ENCODE data around the gene CD8A. TPM values are rescaled to one million over a fixed set of nuclear protein-coding genes. Genes with fewer than 3 reads are reported as not detected.
A peak's percentile ranks its signal among the peaks of the same experiment; 100 is the strongest.

Gene CD8A
- polyA plus RNA-seq, 3 donors: 0.03 to 1.1 (median 0.88) TPM

DNA sequence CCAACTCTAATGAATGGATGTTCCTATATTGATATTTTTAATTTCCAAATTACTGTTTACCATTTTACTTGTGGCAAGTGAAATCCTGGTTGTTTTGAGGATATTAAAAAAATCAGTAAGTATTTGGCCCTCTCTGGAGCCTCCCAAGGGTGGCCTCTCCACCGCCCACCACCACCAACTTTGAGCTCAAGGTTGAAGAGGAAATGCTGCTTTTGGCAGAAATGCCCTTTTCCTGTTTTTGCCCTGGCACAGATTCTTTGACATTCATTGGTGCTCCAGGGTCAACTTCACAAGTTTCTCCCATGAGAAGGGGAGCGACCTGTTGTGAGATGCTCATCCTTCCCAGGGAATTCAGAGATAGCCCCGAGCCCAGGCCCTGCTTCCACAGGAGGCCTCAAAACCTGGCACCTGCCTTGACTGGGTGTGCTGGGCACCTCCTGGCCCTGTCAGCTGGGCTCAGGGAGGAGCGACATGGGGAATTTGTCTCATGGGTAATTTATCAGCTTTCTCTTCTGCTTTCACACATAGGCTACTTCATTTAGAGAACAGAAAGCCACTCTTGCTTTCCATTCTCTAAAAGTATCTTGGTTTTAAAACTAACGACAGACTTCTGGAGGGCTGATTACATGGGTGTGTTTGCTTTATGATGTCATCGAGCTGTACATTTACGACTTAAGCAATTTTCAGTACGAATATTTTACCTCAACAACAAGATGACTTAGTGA, 6.9 kb downstream of the CD8A start:
- Mint-ChIP-seq H3K36me3 (peaks cover 0 to 1% of the 10 kb centered on the region in 2 donors), H3K27ac (peak overlapping the region in 3 of 7 donors; percentile 3 to 72 (median 46)), H3K4me3 (no peak overlapping the region), H3K4me1 (peaks cover 26% of the 10 kb centered on the region), H3K9me3 (peaks cover 0 to 3% (median 0%) of the 10 kb centered on the region in 7 donors), H3K27me3 (ENCODE audit: low read depth in 3 of 3) (peaks cover 19 to 35% (median 25%) of the 10 kb centered on the region in 3 donors)
- Histone ChIP-seq H3K4me2 (replicated peaks; ENCODE audit: extremely low read depth, low read length, poor library complexity, severe bottlenecking) (no peak overlapping the region), H2AFZ (ENCODE audit: insufficient read depth, low read depth, low read length, poor library complexity, severe bottlenecking) (no peak overlapping the region), H3K9ac (ENCODE audit: insufficient read depth, low read length, poor library complexity, severe bottlenecking) (no peak overlapping the region), H3K9me3 (replicated peaks in 1 of 2; ENCODE audit: control insufficient read depth in 1 of 2, insufficient read depth in 1 of 2, low read length in 2 of 2) (peaks cover 0 to 6% of the 10 kb centered on the region in 2 donors), H3K36me3 (replicated peaks in 1 of 2; ENCODE audit: control insufficient read depth in 1 of 2, insufficient read depth in 2 of 2, low read length in 2 of 2) (no peaks in the 10 kb centered on the region), H3K4me3 (replicated peaks in 1 of 3; ENCODE audit: low read depth in 2 of 3, low read length in 3 of 3) (no peak overlapping the region), H3K27me3 (ENCODE audit: control insufficient read depth in 2 of 2, insufficient read depth in 2 of 2, low read length in 2 of 2) (peaks cover 10 to 18% of the 10 kb centered on the region in 2 donors), H3K4me1 (ENCODE audit: control insufficient read depth in 1 of 2, insufficient read depth in 2 of 2, low read length in 2 of 2) (peaks cover 7 to 8% of the 10 kb centered on the region in 2 donors), H3K27ac (ENCODE audit: low read depth in 1 of 2, low read length in 2 of 2) (no peak overlapping the region), H4K20me1 (ENCODE audit: insufficient read depth, low read length) (no peaks in the 10 kb centered on the region), H3K79me2 (ENCODE audit: insufficient read depth, low read length) (no peaks in the 10 kb centered on the region)
- peak in 1 of 3 donors; percentile 10 for DNase-seq
- intact Hi-C loops (cut with micrococcal nuclease): no loop called here
- TF ChIP-seq CTCF (IDR thresholded peaks at IDR 0.05): no peak
- WGBS (ENCODE audit: insufficient coverage): 95% methylated on average over 2 of the region's 8 CpGs

GRCh38 chr2:86782748-86783147, 8.0 kb downstream of the CD8A start:
- H3K4me3 Mint-ChIP-seq: no peak overlapping the region
- Histone ChIP-seq H3K27me3 (ENCODE audit: control insufficient read depth in 2 of 2, insufficient read depth in 2 of 2, low read length in 2 of 2) (peaks cover 0 to 7% of the 10 kb centered on the region in 2 donors), H3K4me2 (replicated peaks; ENCODE audit: extremely low read depth, low read length, poor library complexity, severe bottlenecking) (no peak overlapping the region), H3K4me1 (ENCODE audit: control insufficient read depth in 1 of 2, insufficient read depth in 2 of 2, low read length in 2 of 2) (peaks cover 7% of the 10 kb centered on the region in 2 donors), H2AFZ (ENCODE audit: insufficient read depth, low read depth, low read length, poor library complexity, severe bottlenecking) (no peak overlapping the region), H3K36me3 (replicated peaks in 1 of 2; ENCODE audit: control insufficient read depth in 1 of 2, insufficient read depth in 2 of 2, low read length in 2 of 2) (no peaks in the 10 kb centered on the region), H3K79me2 (ENCODE audit: insufficient read depth, low read length) (no peaks in the 10 kb centered on the region), H3K27ac (ENCODE audit: low read depth in 1 of 2, low read length in 2 of 2) (no peak overlapping the region), H3K4me3 (replicated peaks in 1 of 3; ENCODE audit: low read depth in 2 of 3, low read length in 3 of 3) (no peak overlapping the region), H3K9ac (ENCODE audit: insufficient read depth, low read length, poor library complexity, severe bottlenecking) (no peak overlapping the region), H3K9me3 (replicated peaks in 1 of 2; ENCODE audit: control insufficient read depth in 1 of 2, insufficient read depth in 1 of 2, low read length in 2 of 2) (no peaks in the 10 kb centered on the region), H4K20me1 (ENCODE audit: insufficient read depth, low read length) (no peaks in the 10 kb centered on the region)
- WGBS (ENCODE audit: insufficient coverage): 100% methylated on average over 4 of the region's 7 CpGs
- no peak for DNase-seq
- intact Hi-C loops (cut with micrococcal nuclease): no loop called here
- no peaks in the 10 kb centered on the region for H3K9me3 Mint-ChIP-seq
- H3K27ac Mint-ChIP-seq: no peak overlapping the region
- peaks cover 0 to 4% of the 10 kb centered on the region in 2 donors for H3K36me3 Mint-ChIP-seq
- H3K4me1 Mint-ChIP-seq: peaks cover 21% of the 10 kb centered on the region
- TF ChIP-seq CTCF (IDR thresholded peaks at IDR 0.05): no peak
- peaks cover 8 to 25% (median 16%) of the 10 kb centered on the region in 3 donors for H3K27me3 Mint-ChIP-seq (ENCODE audit: low read depth in 3 of 3)
